K562 (cell line): Measurements from ENCODE around the gene DOCK1. TPM values are rescaled to one million over a fixed set of nuclear protein-coding genes. Genes with fewer than 3 reads are reported as not detected.

Experiments used
- ATAC-seq: fragments of 200-7000 bp; cut with Tn5 transposase; 3 replicates; pipeline ENCODE4 v1.9.1; 2020; ENCODE audit warnings: moderate library complexity
- BruUV-seq: library from RNA; stranded (reverse); fragments of 400-500 nt; replicated peaks from 2 replicates; lab custom pipeline; 2021; lab: Mats Ljungman, UMichigan
- CTCF ChIA-PET: fragments of 300-600 bp; formaldehyde crosslinking; extraction: SDS; loops from one replicate; lab custom pipeline; 2021; ENCODE audit warnings: low intra/inter-chr PET ratio; lab: Yijun Ruan, JAX
- POLR2A ChIA-PET: fragments of 300-600, 350-650 bp; sonication (Branson Sonifier 250); formaldehyde crosslinking; extraction: SDS; loops from one replicate; lab custom pipeline; 2021; ENCODE audit warnings: antibody characterized with exemption, inconsistent platforms; lab: Yijun Ruan, JAX
- DNase-seq, 4 experiments: peaks; one replicate each; pipeline versions ENCODE4 v3.0.0 to v3.0.0-alpha.2; 2011 to 2018; ENCODE audit warnings: low spot score in 3 of 4, mixed read lengths in 3 of 4; ENCODE audit errors: extremely low read depth in 1 of 4
- FAIRE-seq: peaks from 2 replicates; lab custom pipeline; 2011; peaks lifted over from hg19 to GRCh38; lab: Jason Lieb, UNC
- H2AFZ ChIP-seq: 2 replicates; pipeline ENCODE4 v1.6.0; 2011; ENCODE audit warnings: low read depth, low read length, control low read depth, inconsistent platforms
- H3K27ac ChIP-seq: fragments of 200-600 bp; 3 replicates; pipeline ENCODE4 v1.8.0; 2011; ENCODE audit warnings: low read depth, mild to moderate bottlenecking, control low read depth, inconsistent platforms, low read length, moderate library complexity, mixed read lengths; ENCODE audit errors: extremely low read depth
- H3K27me3 ChIP-seq, 2 experiments: fragments of 300-600 bp in 1 of 2; 2 replicates in 1 of 2; 3 replicates in 1 of 2; pipeline versions ENCODE4 v1.6.0 to v1.8.0; 2011; ENCODE audit warnings: inconsistent platforms in 2 of 2, low read length in 2 of 2, mild to moderate bottlenecking in 1 of 2, mixed read lengths in 1 of 2, moderate library complexity in 1 of 2; ENCODE audit not compliant: control insufficient read depth in 2 of 2, insufficient read depth in 2 of 2
- H3K36me3 ChIP-seq: fragments of 300-600 bp; 3 replicates; pipeline ENCODE4 v1.8.0; 2011; ENCODE audit warnings: mild to moderate bottlenecking, low read length, inconsistent platforms; ENCODE audit not compliant: control insufficient read depth, insufficient read depth
- H3K4me1 ChIP-seq, 2 experiments: fragments of 200-600 bp in 1 of 2; replicated peaks in 1 of 2; 2 replicates in 1 of 2; 3 replicates in 1 of 2; pipeline versions ENCODE4 v1.5.1 to v1.8.0; 2011; ENCODE audit warnings: inconsistent platforms in 2 of 2, low read length in 2 of 2, mild to moderate bottlenecking in 1 of 2, mixed read lengths in 1 of 2, moderate library complexity in 1 of 2; ENCODE audit not compliant: control insufficient read depth in 2 of 2, insufficient read depth in 2 of 2
- H3K4me2 ChIP-seq: 2 replicates; pipeline ENCODE4 v1.6.1; 2011; ENCODE audit warnings: low read length, control low read depth, inconsistent platforms, mixed read lengths; ENCODE audit not compliant: insufficient read depth
- H3K4me3 ChIP-seq: fragments of 200-600 bp; sonication (generic), shearing (Covaris generic); 2 replicates; pipeline ENCODE4 v1.5.1; 2016; ENCODE audit warnings: control low read depth, inconsistent platforms
- H3K79me2 ChIP-seq: fragments of 200-600 bp; 3 replicates; pipeline ENCODE4 v1.8.0; 2011; ENCODE audit warnings: low read length, inconsistent platforms; ENCODE audit not compliant: control insufficient read depth, insufficient read depth
- H3K9ac ChIP-seq, 2 experiments: 2 replicates each; pipeline versions ENCODE4 v1.6.0 to v1.6.1; 2011; ENCODE audit warnings: low read depth in 2 of 2, low read length in 2 of 2, control low read depth in 1 of 2, inconsistent platforms in 1 of 2, mild to moderate bottlenecking in 1 of 2, mixed read lengths in 1 of 2; ENCODE audit not compliant: insufficient read depth in 1 of 2
- H3K9me1 ChIP-seq: one replicate; pipeline ENCODE4 v1.6.0; 2011; ENCODE audit warnings: inconsistent platforms, mild to moderate bottlenecking, low read length, moderate library complexity; ENCODE audit not compliant: control insufficient read depth, insufficient read depth
- H3K9me3 ChIP-seq: replicated peaks from 2 replicates; pipeline ENCODE4 v1.5.1; 2011; ENCODE audit warnings: low read depth, low read length, inconsistent platforms; ENCODE audit not compliant: control insufficient read depth, insufficient read depth
- H4K20me1 ChIP-seq: replicated peaks from 2 replicates; pipeline ENCODE4 v1.6.1; 2011; ENCODE audit warnings: low read length, inconsistent platforms, mixed read lengths; ENCODE audit not compliant: control insufficient read depth, insufficient read depth
- ARNT ChIP-seq, 2 experiments: fragments of 450-650 bp; IDR thresholded peaks; 2 replicates each; pipeline ENCODE4 v1.6.1; 2016; ENCODE audit warnings: mild to moderate bottlenecking in 1 of 2
- ATF6 ChIP-seq: sonication (generic); formaldehyde crosslinking; IDR thresholded peaks from 2 replicates; pipeline ENCODE4 v1.4.0; 2020; ENCODE audit warnings: mild to moderate bottlenecking, missing genetic modification reagents
- CCNT2 ChIP-seq: IDR thresholded peaks from 2 replicates; pipeline ENCODE4 v1.6.1; 2011; ENCODE audit warnings: borderline replicate concordance, low read depth, mild to moderate bottlenecking, moderate library complexity, mixed read lengths, low read length; ENCODE audit not compliant: insufficient read length; ENCODE audit errors: extremely low read depth
- ETV1 ChIP-seq: fragments of 450-650 bp; conservative IDR thresholded peaks from 2 replicates; pipeline ENCODE4 v1.6.1; 2016; ENCODE audit warnings: missing genetic modification characterization, control low read depth, low read depth, missing compliant biosample characterization
- RBM25 ChIP-seq: fragments of 200-400 bp; formaldehyde crosslinking; IDR thresholded peaks from 2 replicates; pipeline ENCODE4 v1.6.1; 2018; ENCODE audit warnings: low read length, low read depth, moderate library complexity; ENCODE audit not compliant: severe bottlenecking
- SP1 ChIP-seq: sonication (generic); formaldehyde crosslinking; IDR thresholded peaks from 2 replicates; pipeline ENCODE4 v1.8.1; 2022; ENCODE audit warnings: mild to moderate bottlenecking, missing genetic modification reagents
- ZFPM2 ChIP-seq: fragments of 250-450 bp; sonication (Bioruptor Pico); IDR thresholded peaks from 2 replicates; pipeline ENCODE4 v1.5.1; 2022; ENCODE audit warnings: mild to moderate bottlenecking
- ZNF146 ChIP-seq: IDR thresholded peaks from one replicate; pipeline ENCODE4 v1.6.1; 2018; ENCODE audit warnings: missing compliant biosample characterization; ENCODE audit not compliant: unreplicated experiment
- ZNF232 ChIP-seq: sonication (generic); formaldehyde crosslinking; IDR thresholded peaks from 2 replicates; pipeline ENCODE4 v1.8.0; 2022; ENCODE audit warnings: mild to moderate bottlenecking, missing genetic modification reagents
- ZNF583 ChIP-seq: fragments of 250-450 bp; sonication (Bioruptor Pico); IDR thresholded peaks from 2 replicates; pipeline ENCODE4 v1.4.0; 2020
- ZNF77 ChIP-seq: fragments of 250-450 bp; sonication (Bioruptor Pico); IDR thresholded peaks from 2 replicates; pipeline ENCODE4 v1.5.0; 2020
- WGBS: fragments of 100-300 bp; shearing (Covaris generic); methylation state at CpG from one replicate; pipeline ENCODE4 v1.1.6; 2016; ENCODE audit warnings: low coverage, mixed read lengths; ENCODE audit not compliant: insufficient coverage; ENCODE audit errors: missing lambda C conversion rate; 5-methylcytosine and 5-hydroxymethylcytosine counted together
- in situ Hi-C: fragments of 300-500 bp; cut with MboI; formaldehyde crosslinking; loops from 4 replicates; pipeline ENCODE4 v1.15.0; 2018; ENCODE audit warnings: inconsistent platforms, mixed read lengths
- intact Hi-C: fragments of 100-400 bp; cut with micrococcal nuclease; formaldehyde crosslinking; loops from 2 replicates; pipeline ENCODE4 v1.14.2; 2022
- polyA plus RNA-seq, 8 experiments: library from polyadenylated mRNA; depleted of rRNA in 4 of 8; stranded (reverse) in 5 of 8; unstranded in 3 of 8; fragments of >200 nt; fragmentation: Nextera tagmentation in 2 of 8; fragmentation: Illumina TruSeq in 1 of 8; extraction: Ambion mirVana in 2 of 8; extraction: Trizol in 1 of 8; gene quantifications; 2 replicates each; pipeline versions ENCODE4 v1.2.1 to v1.2.3, GENCODE V29; 2011 to 2014; ENCODE audit warnings: inconsistent platforms in 1 of 8, missing spikeins in 1 of 8
- total RNA-seq, 7 experiments: library from RNA; depleted of rRNA in 6 of 7; stranded (reverse); fragments of >200 nt in 6 of 7; fragmentation: Illumina TruSeq in 2 of 7; extraction: Trizol in 2 of 7; gene quantifications; 2 replicates each; pipeline versions ENCODE4 v1.2.1 to v1.2.3, GENCODE V29; 2011 to 2021; ENCODE audit warnings: low replicate concordance in 1 of 7

Gene DOCK1
- total and polyA plus RNA-seq, 9 of the 15 experiments (the other 6 are each of a cell fraction or from before 2014, with no cell fraction given) = 0.31 TPM; not detected in 8

- in situ Hi-C loops (no loop called here), intact Hi-C loops (no loop called here)
- Histone ChIP-seq H3K9me3 (no peaks in the 10 kb centered on the region), H3K4me2 (no peak overlapping the region), H3K27ac (no peak overlapping the region), H4K20me1 (no peaks in the 10 kb centered on the region), H3K36me3 (no peaks in the 10 kb centered on the region), H3K4me1 (no peaks in the 10 kb centered on the region), H3K79me2 (no peaks in the 10 kb centered on the region), H3K9me1 (no peaks in the 10 kb centered on the region), H3K4me3 (no peak overlapping the region), H3K9ac (no peak overlapping the region), H2AFZ (no peak overlapping the region), H3K27me3 (no peaks in the 10 kb centered on the region)
- BruUV-seq = no TSS peak
- DNase-seq (no peak), FAIRE-seq (no peak), ATAC-seq (no peak)
- ChIA-PET CTCF (no interaction called here), POLR2A (no interaction called here)
- 2% methylated on average over 5 of the region's 7 CpGs for WGBS
- TF ChIP-seq CCNT2 (no peak), ZFPM2 (no peak), ZNF232 (CRISPR knock-in tag) (no peak), SP1 (CRISPR knock-in tag) (no peak), ARNT (IDR thresholded peaks at IDR 0.05) (no peak), ETV1 (no peak), RBM25 (no peak), ZNF146 (CRISPR knock-in tag) (no peak), ZNF583 (no peak), ATF6 (CRISPR knock-in tag) (no peak), ZNF77 (no peak)
Observed at GRCh38 chr10:126917375-126917774, 12.1 kb downstream of the DOCK1 start.
